Central memory CD4-positive, alpha-beta T cell (primary cell): ENCODE data around the gene LGALSL.
"Not testable (repeated sequence)": the region's sequence is repeated elsewhere in the genome, so short reads cannot be mapped to it uniquely, and the experiment has no call there.

ENCODE experiments used
- DNase-seq: peaks from one replicate; pipeline ENCODE4 v3.0.0; 2022

The LGALSL gene

DNA sequence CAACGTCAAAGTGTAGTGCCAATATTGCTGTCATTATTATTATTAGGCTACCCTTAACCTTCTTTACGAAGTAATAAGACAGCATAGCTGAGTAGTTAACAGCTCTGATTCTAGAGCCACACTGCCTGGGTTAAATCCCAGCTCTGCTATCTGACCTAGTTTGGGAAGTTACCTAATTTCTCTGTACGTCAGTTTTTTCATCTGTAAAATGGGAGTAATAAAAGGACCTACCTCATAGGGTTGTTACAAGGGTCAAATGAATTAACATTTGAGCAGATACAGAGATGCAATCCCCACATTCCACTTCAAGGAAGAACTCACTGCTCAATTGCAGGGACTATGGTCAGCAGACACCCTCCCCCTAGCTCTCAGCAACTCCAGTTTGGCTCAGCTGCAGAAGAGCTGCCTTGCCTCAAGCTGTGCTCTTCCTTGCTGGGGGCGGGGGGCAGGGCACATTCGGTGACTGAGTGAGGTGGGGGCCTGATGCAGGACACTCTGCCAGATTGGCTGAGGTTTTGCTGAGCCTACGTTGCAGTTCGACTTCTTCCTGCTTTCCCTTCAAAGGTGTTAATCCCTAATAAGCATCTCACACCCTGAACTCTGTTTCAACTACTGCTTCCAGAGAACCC lies 11.0 kb upstream of the LGALSL start:
- no peak for DNase-seq

DNA sequence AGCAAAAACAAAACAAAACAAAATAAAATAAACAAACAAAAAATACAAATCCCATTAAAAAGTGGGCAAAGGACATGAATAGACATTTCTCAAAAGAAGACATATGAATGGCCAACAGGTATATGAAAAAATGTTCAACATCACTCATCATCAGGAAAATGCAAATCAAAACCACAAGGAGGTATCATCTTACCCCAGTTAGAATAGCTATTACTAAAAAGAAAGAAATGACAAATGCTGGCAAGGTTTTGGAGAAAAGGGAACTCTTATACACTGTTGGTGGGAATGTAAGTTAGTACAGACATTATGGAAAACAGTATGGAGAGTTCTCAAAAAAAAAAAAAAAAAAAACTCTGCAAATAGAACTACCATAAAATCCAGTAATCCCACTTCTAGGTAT lies 8.0 kb upstream of the LGALSL start:
- not testable (repeated sequence) for DNase-seq

DNA sequence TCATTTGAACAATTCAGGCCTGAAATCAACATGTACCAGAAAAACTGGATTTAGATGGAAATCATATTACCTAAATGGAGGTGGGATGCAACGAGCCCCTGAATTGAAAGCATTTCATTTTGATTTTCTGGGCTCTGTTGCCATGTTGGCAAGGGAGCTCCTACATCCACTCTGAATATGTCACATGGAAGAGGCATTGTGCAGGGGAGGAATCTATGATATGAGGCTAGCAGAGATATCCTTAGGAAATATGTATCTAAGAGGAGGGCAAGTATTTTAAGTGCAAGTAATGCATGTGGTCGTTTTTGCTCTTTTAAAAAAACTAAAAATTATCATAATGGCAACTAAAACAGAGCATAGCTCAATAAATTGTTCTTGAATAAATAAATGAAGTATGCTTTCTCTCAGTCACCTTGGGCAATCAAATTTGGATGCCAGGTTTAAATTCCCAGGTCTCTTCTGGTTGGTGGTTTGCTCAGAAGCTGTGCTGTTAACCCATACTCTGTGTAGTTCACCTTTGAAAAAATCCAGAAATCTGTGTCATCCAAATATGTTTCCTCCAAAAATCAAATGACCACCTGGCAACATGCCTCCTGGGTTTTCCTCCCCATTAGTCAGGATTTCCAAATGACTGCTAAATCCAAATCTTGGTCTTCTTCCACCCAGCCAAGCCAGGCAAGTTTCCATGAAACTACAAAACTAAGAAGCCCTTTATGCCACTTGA lies 6.5 kb upstream of the LGALSL start:
- no peak for DNase-seq

GRCh38 chr2:64448041-64448426 lies 5.9 kb upstream of the LGALSL start:
- DNase-seq: no peak

- no peak for DNase-seq
Measured at GRCh38 chr2:64451051-64451450, 2.9 kb upstream of the LGALSL start.

DNA sequence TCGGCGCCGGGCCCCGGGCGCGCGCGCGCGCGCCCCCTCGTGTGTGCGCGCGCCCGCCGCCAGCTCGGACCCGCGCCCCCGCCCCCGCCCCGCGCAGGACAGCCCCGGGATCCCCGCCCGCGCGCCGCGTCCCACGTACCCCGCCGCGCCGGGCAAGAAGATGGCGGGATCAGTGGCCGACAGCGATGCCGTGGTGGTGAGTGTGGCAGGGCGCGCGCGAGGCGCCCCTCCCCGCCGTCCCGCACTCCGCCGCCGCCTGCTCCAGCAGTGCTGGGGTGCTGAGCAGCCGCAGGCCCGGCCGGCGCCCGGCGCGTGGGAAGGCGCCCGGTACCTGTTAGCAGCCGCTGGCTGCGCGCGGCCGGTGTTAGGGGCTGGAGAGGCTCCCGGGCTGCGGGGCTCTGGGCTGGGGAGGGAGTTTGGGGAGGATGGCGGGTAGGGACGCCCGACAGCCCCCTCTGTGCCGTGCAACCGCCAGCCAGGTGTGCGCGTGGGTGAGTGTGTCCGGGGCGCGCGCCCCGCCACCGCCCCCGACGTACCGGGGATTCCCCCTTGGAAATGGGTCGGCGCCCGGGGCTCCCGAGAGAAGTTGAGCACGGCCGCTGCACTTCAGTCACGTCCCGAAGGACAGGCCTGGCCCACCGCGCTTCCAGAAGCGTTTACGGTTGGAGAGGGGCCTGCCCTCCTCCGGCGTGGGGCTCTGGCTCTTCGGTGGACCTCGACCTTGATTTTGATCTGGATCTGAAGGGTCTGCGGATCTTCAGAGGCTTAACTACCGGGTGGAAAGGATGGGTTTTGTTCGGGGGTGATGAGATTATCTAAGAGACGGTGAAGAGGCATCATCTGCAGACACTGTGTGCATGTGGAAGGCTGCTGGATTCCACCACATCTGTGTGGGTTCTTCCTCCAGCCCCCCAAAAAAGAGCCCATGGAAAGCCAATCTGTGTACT lies 697 bp downstream of the LGALSL start:
- DNase-seq: peak; percentile 26

GRCh38 chr2:64455545-64455944 lies 1.6 kb downstream of the LGALSL start:
- DNase-seq: no peak

- DNase-seq: no peak
Measured at GRCh38 chr2:64456293-64456692, 2.3 kb downstream of the LGALSL start.

DNA sequence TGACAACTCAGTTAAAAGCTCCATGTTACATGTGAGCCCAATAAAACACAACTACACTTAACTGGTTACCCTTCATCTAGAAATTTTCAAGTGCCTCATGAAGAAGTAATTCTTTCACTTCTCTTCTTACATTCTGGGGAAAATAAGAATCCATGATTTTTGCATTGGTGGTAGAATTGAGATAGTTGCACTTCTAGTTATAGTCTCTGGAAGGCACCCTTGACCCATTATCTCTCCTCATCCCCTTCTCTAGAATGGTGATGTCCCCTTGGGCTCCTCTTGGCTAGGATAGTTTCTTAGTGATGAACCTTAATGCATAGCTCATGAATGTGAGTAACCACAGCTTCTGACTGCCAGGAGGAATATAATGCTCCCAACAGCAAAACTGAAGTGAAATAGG lies 3.6 kb downstream of the LGALSL start:
- no peak for DNase-seq

DNA sequence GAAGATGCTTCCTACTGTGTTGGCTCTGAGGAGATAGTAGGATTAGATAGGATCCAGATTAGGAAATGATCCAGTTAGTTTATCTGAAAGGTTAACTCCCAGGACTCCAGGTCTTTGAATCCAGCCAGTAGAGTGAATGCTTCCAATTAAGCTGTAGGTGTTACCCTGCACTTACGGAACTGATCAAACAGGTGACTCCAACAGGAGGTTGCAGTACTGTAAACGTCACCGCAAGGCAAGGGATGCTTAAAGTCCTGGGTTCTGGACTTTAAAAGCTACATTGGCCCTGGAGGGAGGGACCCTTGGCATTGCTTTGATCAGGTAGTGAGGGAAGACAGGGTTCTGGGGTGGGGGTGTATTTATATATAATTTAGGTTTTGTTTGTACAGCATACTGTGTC lies 5.6 kb downstream of the LGALSL start:
- no peak for DNase-seq

- DNase-seq: no peak
Measured at GRCh38 chr2:64460330-64460729, 6.4 kb downstream of the LGALSL start.

DNA sequence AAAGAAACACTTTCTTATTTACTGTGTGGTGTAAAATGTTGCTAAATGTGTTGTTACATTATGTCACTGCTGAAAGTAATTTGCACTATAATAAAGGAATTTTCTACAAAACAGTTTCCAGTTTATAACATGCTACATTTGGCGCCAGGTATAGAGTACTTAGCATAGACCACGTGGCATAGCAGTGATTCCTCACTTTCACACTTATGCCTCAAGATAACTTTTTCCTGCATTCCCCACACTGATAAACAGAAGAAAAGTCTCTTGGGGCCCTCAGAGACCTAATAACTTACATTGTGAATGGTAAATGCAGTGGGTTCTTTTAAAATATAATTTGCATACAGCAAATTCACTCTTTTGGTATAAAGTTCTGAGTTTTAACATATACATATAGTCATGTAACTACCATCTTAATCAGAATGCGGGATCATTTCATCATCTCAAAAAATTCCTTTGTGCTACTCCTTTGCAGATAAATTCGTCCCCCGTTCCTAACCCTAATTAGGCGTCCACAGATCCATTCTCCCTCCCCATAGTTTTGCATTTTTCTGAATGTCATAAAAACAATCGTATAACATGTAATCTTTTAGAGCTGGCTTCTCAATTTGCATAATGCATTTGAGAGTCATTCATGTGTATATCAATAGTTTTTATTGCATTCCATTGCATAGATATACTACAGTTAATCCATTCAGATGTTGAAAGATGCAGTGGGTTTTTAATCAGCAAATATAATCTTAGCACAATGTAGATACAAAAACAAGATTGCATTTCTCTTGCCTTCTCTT lies 7.5 kb downstream of the LGALSL start:
- no peak for DNase-seq

DNA sequence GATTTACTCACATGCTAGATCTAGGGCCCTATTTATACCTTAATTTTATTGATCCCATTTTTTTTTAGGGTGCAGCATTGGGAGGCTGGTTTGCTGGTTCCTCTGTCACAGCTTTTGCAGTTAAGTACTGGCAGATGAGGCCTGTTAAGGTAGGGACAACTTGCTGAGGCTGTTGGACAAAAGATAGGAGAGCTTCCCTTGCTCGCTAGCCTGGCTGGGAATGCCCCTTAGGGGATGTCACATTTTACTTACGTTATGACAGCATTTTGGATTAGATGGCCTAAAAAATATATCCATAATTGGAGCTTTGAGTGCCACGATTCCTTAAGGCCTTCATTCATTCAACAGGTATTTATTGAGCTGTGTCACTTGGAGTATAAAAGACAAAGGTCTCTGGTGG lies 8.2 kb downstream of the LGALSL start:
- no peak for DNase-seq

- no peak for DNase-seq
Measured at GRCh38 chr2:64462940-64463700, 9.2 kb downstream of the LGALSL start.

DNA sequence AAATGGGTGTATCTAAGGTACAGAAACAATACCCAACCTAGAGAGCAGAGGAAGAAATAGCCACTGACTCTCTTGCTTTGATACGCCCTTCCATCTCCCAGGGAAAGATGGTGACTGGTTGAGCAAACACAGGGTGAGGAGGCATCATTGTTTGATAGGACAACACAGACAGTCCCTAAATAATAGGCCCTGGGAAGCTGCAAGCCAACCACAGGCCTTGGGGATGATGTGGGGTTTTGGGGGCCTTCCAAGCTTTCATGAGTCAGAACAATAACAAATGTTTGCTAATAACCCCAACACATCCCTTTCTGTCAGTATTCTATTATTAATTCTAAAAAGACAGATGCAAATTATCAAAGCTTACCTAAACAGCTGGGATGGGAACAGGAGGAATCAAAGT lies 9.8 kb downstream of the LGALSL start:
- DNase-seq: no peak

GRCh38 chr2:64466478-64467085 lies 12.6 kb downstream of the LGALSL start:
- no peak for DNase-seq

- no peak for DNase-seq
Measured at GRCh38 chr2:64467096-64467843, 13.3 kb downstream of the LGALSL start.

- DNase-seq: no peak
Measured at GRCh38 chr2:64469261-64469660, 15.3 kb downstream of the LGALSL start.

GRCh38 chr2:64470071-64470470 lies 16.1 kb downstream of the LGALSL start:
- DNase-seq: no peak

- no peak for DNase-seq
Measured at GRCh38 chr2:64470766-64471295, 16.9 kb downstream of the LGALSL start.

DNA sequence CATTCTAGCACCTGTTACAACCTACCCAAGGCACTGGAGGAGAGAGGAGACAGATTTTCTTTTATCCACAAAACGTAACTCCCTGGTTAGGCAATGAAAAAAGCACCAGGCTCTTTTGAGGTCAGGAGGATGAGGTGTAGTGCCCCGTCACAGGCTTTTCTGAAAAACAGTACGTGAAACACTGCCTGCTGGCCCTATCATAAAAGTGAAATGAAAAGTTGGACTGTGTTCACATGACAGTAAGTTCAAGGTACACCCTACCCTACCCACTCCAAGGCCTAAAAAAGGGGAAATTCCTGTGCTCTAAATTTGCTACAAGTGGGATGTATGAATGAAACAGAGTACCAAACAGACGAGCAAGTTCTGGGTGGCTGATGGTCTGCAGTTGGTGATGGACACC lies 17.6 kb downstream of the LGALSL start:
- no peak for DNase-seq
